Measurements from ENCODE around the gene SNTN.

SNTN gene

GRCh38 chr3:63679186-63679585, 26.7 kb downstream of the SNTN start:
- DNase-seq, result no peak

DNA sequence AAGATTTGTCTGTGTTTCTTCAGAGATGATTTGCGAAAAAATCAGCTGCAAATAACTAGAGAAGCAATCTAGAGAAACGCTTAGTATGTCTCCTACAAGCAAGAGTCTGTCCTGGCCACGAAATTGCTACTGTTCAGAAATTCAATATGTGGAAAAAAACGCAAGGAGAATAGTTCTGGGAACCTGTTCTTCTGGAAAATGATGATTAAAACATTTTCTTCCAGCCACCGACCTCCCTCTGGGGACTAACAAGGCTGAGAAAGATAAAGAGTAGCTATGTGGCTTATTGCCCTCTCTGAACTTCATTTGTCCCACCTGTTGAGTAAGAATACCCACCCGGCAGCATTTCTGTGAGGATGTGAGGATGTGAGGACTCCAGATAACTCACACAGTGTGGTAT, 31.6 kb downstream of the SNTN start:
- DNase-seq, result no peak

GRCh38 chr3:63685340-63685739, 32.9 kb downstream of the SNTN start:
- no peak for DNase-seq

DNA sequence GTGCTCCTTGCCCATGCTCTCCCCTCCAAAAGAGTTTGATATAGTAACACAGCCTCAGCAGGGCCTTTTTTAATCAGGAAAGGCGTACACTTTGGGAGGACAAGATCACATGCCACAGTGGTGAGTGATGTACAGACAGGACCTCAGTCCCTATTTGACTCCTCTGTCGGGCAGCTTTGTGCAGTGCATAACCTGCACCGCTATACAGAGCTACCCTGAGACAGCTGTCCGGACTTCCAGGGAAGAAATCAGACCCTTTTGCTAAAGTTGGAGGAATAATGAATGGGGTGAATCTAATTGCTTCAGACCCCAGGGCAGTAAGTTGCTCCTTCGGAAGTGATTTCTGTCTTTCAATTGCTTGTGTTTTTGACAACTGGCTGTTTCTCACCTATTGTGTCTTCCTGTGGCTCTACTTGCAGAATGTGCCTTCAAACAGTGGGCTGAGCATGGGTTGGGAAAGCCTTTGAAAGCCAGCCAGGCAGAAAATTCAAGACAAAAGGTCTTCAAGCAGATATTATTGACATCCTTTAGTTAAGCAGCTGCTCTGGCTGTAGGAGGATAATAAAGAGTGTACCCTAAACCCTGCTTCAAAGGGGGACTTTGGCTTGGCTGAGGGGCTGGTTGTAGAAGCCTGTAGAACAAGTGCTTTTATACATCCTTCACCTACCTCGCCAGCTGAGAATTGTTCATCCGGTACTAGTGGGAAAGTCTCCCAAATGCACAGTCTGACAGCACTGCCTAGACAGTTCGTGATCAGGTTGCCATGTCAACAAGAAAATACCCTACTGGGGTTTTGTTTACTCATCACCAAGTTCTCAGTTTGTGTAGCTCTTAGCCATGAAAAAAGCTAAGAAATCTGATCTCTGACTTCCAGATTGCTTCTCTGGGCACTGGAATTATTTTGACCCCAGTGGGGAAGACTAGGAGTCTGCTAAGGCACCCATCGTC, 35.1 kb downstream of the SNTN start:
- DNase-seq, result no peak

- no peak for DNase-seq
These were observed 36.8 kb downstream of the SNTN start for GRCh38 chr3:63689285-63689684.

GRCh38 chr3:63693351-63693750, 40.9 kb downstream of the SNTN start:
- no peak for DNase-seq

DNA sequence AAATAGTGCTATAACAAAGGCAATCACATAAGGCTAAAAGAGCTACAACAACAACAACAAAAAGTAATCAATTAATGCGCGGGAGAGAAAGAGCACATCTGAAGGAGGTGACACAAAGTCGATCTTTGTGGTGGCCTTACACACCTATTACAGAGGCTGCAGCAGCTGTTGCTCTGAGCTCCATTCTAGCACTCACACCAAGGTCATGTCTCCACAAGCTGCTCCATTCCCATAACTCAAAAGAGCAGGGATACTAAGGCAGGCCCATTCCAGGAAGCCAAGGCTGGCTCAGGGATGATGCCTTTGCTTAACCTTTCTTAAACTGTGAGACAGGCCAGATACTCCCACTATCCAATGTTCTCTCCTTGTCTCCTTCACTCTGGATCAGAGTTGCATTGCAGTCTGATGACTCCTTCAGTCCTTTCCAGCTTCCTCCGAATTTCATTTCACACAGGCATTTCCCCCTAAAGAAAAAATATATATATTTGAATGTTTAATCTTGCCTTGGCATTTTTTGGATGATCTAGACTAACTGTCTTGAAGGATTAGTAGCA, 52.7 kb downstream of the SNTN start:
- no peak for DNase-seq

- no peak for DNase-seq
These were observed 54.0 kb downstream of the SNTN start for GRCh38 chr3:63706321-63707085.

GRCh38 chr3:63707731-63708130, 55.3 kb downstream of the SNTN start:
- DNase-seq, result no peak

DNA sequence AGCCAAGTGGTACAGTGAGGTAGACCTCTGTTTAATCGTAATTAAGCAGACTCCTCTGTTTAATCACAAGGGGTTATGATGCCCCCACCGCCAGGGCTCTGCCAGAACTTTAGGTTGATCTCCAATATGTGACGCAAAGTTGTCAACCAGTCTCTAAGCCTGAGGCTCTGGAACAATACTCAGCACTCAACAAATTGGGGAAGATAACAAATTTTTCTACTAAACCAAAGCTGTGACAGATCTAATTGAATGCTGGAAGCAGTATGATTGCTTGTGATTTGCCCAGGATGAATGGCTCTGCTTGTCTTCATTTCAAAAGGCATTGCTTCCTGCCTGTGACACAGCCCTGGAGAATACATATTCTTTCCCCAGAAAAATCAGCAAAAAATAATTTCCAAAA, 57.1 kb downstream of the SNTN start:
- no peak for DNase-seq
